Measurements from ENCODE around the gene FGFR2.

FGFR2 gene

GRCh38 chr10:121601458-121601857 is 3.2 kb upstream of the FGFR2 start:
- H3K4me3 ChIP-seq (ENCODE audit: low read depth in 1 of 2, low read length in 1 of 2): no peak overlapping the region
- H3K9me3 ChIP-seq: no peaks in the 10 kb centered on the region
- no peaks in the 10 kb centered on the region for H3K36me3 ChIP-seq
- H3K27ac ChIP-seq: no peak overlapping the region
- H3K4me1 ChIP-seq (ENCODE audit: control insufficient read depth in 1 of 2, insufficient read depth in 1 of 2, low read depth in 1 of 2, low read length in 1 of 2): peaks cover 0 to 5% of the 10 kb centered on the region in 2 experiments
- peaks cover 94% of the 10 kb centered on the region for H3K27me3 ChIP-seq
- TF ChIP-seq CTCF (IDR thresholded peaks at IDR 0.05): no peak

- H3K9me3 ChIP-seq: no peaks in the 10 kb centered on the region
- peaks cover 0 to 5% of the 10 kb centered on the region in 2 experiments for H3K4me1 ChIP-seq (ENCODE audit: control insufficient read depth in 1 of 2, insufficient read depth in 1 of 2, low read depth in 1 of 2, low read length in 1 of 2)
- H3K27ac ChIP-seq: no peak overlapping the region
- no peak for TF ChIP-seq CTCF (IDR thresholded peaks at IDR 0.05)
- no peaks in the 10 kb centered on the region for H3K36me3 ChIP-seq
- H3K4me3 ChIP-seq (ENCODE audit: low read depth in 1 of 2, low read length in 1 of 2): no peak overlapping the region
- peaks cover 94% of the 10 kb centered on the region for H3K27me3 ChIP-seq
These were observed 2.4 kb upstream of the FGFR2 start for GRCh38 chr10:121600611-121601010.

GRCh38 chr10:121599947-121600346 is 1.7 kb upstream of the FGFR2 start:
- no peak overlapping the region for H3K27ac ChIP-seq
- H3K27me3 ChIP-seq: peaks cover 94% of the 10 kb centered on the region
- no peaks in the 10 kb centered on the region for H3K36me3 ChIP-seq
- H3K4me3 ChIP-seq (ENCODE audit: low read depth in 1 of 2, low read length in 1 of 2): no peak overlapping the region
- no peaks in the 10 kb centered on the region for H3K9me3 ChIP-seq
- no peak for TF ChIP-seq CTCF (IDR thresholded peaks at IDR 0.05)
- peaks cover 0 to 5% of the 10 kb centered on the region in 2 experiments for H3K4me1 ChIP-seq (ENCODE audit: control insufficient read depth in 1 of 2, insufficient read depth in 1 of 2, low read depth in 1 of 2, low read length in 1 of 2)

DNA sequence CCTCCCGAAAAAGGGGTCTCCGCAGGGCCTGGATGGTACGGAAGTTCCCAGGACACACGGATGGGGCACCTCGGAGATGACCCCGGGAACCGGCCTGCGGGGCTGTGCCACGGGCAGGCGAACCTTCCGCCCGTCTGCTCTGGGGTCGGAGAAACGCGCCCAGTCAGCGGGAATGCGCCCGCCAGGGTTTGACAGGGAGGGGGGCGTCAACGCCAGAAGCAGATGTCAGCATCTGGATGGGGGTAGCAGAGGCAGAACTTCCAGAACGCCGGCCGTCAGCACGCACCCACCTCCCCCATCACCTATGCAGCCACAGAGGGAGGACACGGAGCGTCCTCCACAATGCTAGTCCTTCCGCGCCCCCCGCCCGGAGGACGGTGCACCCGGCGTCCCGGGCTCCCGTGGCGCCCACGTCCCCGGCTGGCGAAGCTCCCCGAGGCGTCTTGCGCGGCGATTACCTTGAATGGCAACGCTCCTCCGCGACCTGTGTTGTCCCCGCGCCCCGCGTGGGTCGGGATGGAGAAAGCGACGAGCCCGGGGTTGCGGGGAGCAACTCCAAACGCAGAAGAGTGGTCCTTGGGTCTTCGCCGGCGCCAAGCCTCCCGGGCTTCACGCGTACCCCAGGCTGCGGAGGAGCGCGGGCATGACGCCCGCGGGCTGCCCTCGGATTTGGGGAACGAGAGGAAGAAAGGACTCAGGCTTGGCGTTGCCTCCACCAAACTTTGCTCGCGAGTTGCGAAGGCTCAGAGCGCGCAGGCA is 561 bp downstream of the FGFR2 start:
- peaks cover 95% of the 10 kb centered on the region for H3K27me3 ChIP-seq
- H3K4me1 ChIP-seq (ENCODE audit: control insufficient read depth in 1 of 2, insufficient read depth in 1 of 2, low read depth in 1 of 2, low read length in 1 of 2): peaks cover 0 to 5% of the 10 kb centered on the region in 2 experiments
- H3K36me3 ChIP-seq: no peaks in the 10 kb centered on the region
- no peaks in the 10 kb centered on the region for H3K9me3 ChIP-seq
- H3K27ac ChIP-seq: no peak overlapping the region
- H3K4me3 ChIP-seq (ENCODE audit: low read depth in 1 of 2, low read length in 1 of 2): no peak overlapping the region
- no peak for TF ChIP-seq CTCF (IDR thresholded peaks at IDR 0.05)

- H3K4me1 ChIP-seq (ENCODE audit: control insufficient read depth in 1 of 2, insufficient read depth in 1 of 2, low read depth in 1 of 2, low read length in 1 of 2): peaks cover 0 to 5% of the 10 kb centered on the region in 2 experiments
- no peak for TF ChIP-seq CTCF (IDR thresholded peaks at IDR 0.05)
- H3K4me3 ChIP-seq (ENCODE audit: low read depth in 1 of 2, low read length in 1 of 2): no peak overlapping the region
- H3K36me3 ChIP-seq: no peaks in the 10 kb centered on the region
- H3K9me3 ChIP-seq: no peaks in the 10 kb centered on the region
- H3K27me3 ChIP-seq: peaks cover 90% of the 10 kb centered on the region
- H3K27ac ChIP-seq: no peak overlapping the region
These were observed 1.3 kb downstream of the FGFR2 start for GRCh38 chr10:121596689-121597503.

Data from neutrophil (primary cell).